ENCODE measurements around the gene PODNL1. TPM values are rescaled to one million over a fixed set of nuclear protein-coding genes. Genes with fewer than 3 reads are reported as not detected.

Gene PODNL1
- total RNA-seq, 2 donors from 2014 or later: 0.50 to 9.1 TPM

- H3K36me3 ChIP-seq: peaks cover 9 to 12% of the 10 kb centered on the region in 2 donors
- peak overlapping the region; percentile 81 to 95 for H3K4me3 ChIP-seq
- peak; percentile 21 for DNase-seq (ENCODE audit: low spot score)
- no peaks in the 10 kb centered on the region for H3K27me3 ChIP-seq (replicated peaks; ENCODE audit: insufficient read depth)
- H3K9me3 ChIP-seq: no peaks in the 10 kb centered on the region
- H3K4me1 ChIP-seq (replicated peaks): peaks cover 6% of the 10 kb centered on the region
- peak; percentile 16 for TF ChIP-seq POLR2A (IDR thresholded peaks at IDR 0.05)
- no peak for TF ChIP-seq POLR2AphosphoS5 (IDR thresholded peaks at IDR 0.05)
- H3K27ac ChIP-seq: peak overlapping the region; percentile 76 to 82
- intact Hi-C loops (cut with DNase I): loop anchor here (2.0 kb wide), 1 partner anchor 52 kb away; no protein-coding TSS in a partner anchor
- WGBS: 3% methylated on average over 13 of the region's 13 CpGs
These were observed 14.8 kb upstream of the PODNL1 start for GRCh38 chr19:13952931-13953531.

DNA sequence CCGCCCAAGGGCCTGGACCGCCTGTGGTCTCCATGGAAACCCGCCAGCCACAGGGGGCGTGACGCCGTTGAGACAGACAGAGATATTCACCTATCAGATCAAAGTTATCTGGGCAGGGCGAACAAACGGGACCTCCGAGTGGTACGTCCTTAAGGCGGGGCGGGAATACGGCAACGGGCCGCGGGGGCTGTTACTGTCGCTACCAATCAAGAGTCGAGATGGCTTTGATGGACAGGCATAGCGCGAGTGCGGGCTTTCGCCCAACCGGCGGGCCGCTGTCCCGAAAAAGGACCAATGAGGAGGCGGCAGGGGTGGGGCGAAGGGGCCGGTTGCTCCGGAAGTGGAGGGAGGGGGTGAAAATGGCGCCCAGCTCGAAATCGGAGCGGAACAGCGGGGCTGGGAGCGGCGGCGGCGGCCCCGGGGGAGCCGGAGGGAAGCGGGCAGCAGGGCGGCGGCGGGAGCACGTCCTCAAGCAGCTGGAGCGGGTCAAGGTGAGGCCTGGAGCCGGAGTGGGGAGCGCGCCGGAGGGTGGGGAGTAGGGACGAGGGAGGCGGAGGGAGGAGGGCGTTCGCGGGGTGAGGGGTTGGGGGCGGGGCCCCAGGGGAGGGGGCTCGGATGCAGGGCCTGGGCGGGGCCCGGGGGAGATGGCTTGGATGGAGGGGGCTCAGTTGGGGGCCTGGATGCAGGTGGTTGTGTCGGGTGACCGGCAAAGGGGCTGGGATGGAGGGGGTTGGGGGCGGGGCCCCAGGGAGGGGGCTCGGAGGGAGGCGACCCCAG is 14.1 kb upstream of the PODNL1 start, which contains the start of gene DCAF15:
DCAF15 (plus strand) TSS at position 356 of the 777 bp plus-strand sequence; CDS start at position 360, 4 bp downstream.
- peak within 1 kb of the TSS; percentile 76 to 82 for H3K27ac ChIP-seq
- intact Hi-C loops (cut with DNase I): loop anchor here (2.0 kb wide), 1 partner anchor 52 kb away; no protein-coding TSS in a partner anchor
- H3K27me3 ChIP-seq (replicated peaks; ENCODE audit: insufficient read depth): no peaks in the 10 kb centered on the region
- peaks cover 9 to 12% of the 10 kb centered on the region in 2 donors for H3K36me3 ChIP-seq
- peak; percentile 66 for TF ChIP-seq POLR2A (IDR thresholded peaks at IDR 0.05)
- TF ChIP-seq, protein P1, sequence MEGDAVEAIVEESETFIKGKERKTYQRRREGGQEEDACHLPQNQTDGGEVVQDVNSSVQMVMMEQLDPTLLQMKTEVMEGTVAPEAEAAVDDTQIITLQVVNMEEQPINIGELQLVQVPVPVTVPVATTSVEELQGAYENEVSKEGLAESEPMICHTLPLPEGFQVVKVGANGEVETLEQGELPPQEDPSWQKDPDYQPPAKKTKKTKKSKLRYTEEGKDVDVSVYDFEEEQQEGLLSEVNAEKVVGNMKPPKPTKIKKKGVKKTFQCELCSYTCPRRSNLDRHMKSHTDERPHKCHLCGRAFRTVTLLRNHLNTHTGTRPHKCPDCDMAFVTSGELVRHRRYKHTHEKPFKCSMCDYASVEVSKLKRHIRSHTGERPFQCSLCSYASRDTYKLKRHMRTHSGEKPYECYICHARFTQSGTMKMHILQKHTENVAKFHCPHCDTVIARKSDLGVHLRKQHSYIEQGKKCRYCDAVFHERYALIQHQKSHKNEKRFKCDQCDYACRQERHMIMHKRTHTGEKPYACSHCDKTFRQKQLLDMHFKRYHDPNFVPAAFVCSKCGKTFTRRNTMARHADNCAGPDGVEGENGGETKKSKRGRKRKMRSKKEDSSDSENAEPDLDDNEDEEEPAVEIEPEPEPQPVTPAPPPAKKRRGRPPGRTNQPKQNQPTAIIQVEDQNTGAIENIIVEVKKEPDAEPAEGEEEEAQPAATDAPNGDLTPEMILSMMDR (IDR thresholded peaks at IDR 0.05): peak in 3 of 4 experiments; percentile 14 to 34 (median 16)
- TF ChIP-seq POLR2AphosphoS5 (IDR thresholded peaks at IDR 0.05): peak; percentile 98
- H3K4me1 ChIP-seq (replicated peaks): peaks cover 6% of the 10 kb centered on the region
- H3K9me3 ChIP-seq: no peaks in the 10 kb centered on the region
- under 1% methylated on average over 65 of the region's 65 CpGs for WGBS
- H3K4me3 ChIP-seq: peak within 1 kb of the TSS; percentile 81 to 95
- peak; percentile 100 for DNase-seq (ENCODE audit: low spot score)

GRCh38 chr19:13951799-13952153 is 13.6 kb upstream of the PODNL1 start:
- H3K9me3 ChIP-seq: no peaks in the 10 kb centered on the region
- no peak for TF ChIP-seq POLR2AphosphoS5 (IDR thresholded peaks at IDR 0.05)
- no peak for TF ChIP-seq POLR2A (IDR thresholded peaks at IDR 0.05)
- TF ChIP-seq, protein P1 (IDR thresholded peaks at IDR 0.05): no peak
- H3K4me3 ChIP-seq: peak overlapping the region; percentile 81 to 95
- no peak overlapping the region for H3K27ac ChIP-seq
- H3K36me3 ChIP-seq: peaks cover 9 to 12% of the 10 kb centered on the region in 2 donors
- DNase-seq (ENCODE audit: low spot score): no peak
- H3K27me3 ChIP-seq (replicated peaks; ENCODE audit: insufficient read depth): no peaks in the 10 kb centered on the region
- 10% methylated on average over 20 of the region's 20 CpGs for WGBS
- intact Hi-C loops (cut with DNase I): loop anchor here (2.0 kb wide), 1 partner anchor 53 kb away; no protein-coding TSS in a partner anchor
- peaks cover 6% of the 10 kb centered on the region for H3K4me1 ChIP-seq (replicated peaks)

- DNase-seq (ENCODE audit: low spot score): no peak
- Histone ChIP-seq H3K4me3 (no peak overlapping the region), H3K27me3 (replicated peaks; ENCODE audit: insufficient read depth) (no peaks in the 10 kb centered on the region), H3K4me1 (replicated peaks) (peaks cover 6% of the 10 kb centered on the region), H3K9me3 (no peaks in the 10 kb centered on the region), H3K27ac (no peak overlapping the region), H3K36me3 (peaks cover 2 to 7% of the 10 kb centered on the region in 2 donors)
- intact Hi-C loops (cut with DNase I): no loop called here
- WGBS: 83% methylated on average over 2 of the region's 2 CpGs
- TF ChIP-seq, protein P1 (IDR thresholded peaks at IDR 0.05): no peak
- no peak for TF ChIP-seq POLR2AphosphoS5 (IDR thresholded peaks at IDR 0.05)
- TF ChIP-seq POLR2A (IDR thresholded peaks at IDR 0.05): no peak
These were observed 12.8 kb upstream of the PODNL1 start for GRCh38 chr19:13951043-13951442.

- H3K36me3 ChIP-seq: no peaks in the 10 kb centered on the region
- no peak for DNase-seq (ENCODE audit: low spot score)
- no peaks in the 10 kb centered on the region for H3K4me1 ChIP-seq (replicated peaks)
- no peak overlapping the region for H3K27ac ChIP-seq
- intact Hi-C loops (cut with DNase I): no loop called here
- H3K9me3 ChIP-seq: no peaks in the 10 kb centered on the region
- TF ChIP-seq POLR2A (IDR thresholded peaks at IDR 0.05) (no peak), POLR2AphosphoS5 (IDR thresholded peaks at IDR 0.05) (no peak)
- TF ChIP-seq, protein P1 (IDR thresholded peaks at IDR 0.05): no peak
- H3K4me3 ChIP-seq: no peak overlapping the region
- WGBS: 85% methylated on average over 4 of the region's 4 CpGs
- H3K27me3 ChIP-seq (replicated peaks; ENCODE audit: insufficient read depth): no peaks in the 10 kb centered on the region
These were observed 8.2 kb upstream of the PODNL1 start for GRCh38 chr19:13946414-13946813.

All from prostate gland (tissue), 2 donors.